Measurements from ENCODE around the gene GUCY1A2.

- TF ChIP-seq TAF1 (IDR thresholded peaks at IDR 0.05; ENCODE audit: borderline replicate concordance, low read depth, low read length) (no peak), POLR2A (IDR thresholded peaks at IDR 0.05; ENCODE audit: low read depth, low read length) (no peak), POLR2AphosphoS5 (IDR thresholded peaks at IDR 0.05; ENCODE audit: low read depth, low read length) (no peak)
Measured at GRCh38 chr11:106724293-106724892, 293.9 kb downstream of the GUCY1A2 start.
